Muscle of back (tissue), 11 donors: ENCODE results near the gene SLC7A10. TPM values are rescaled to one million over a fixed set of nuclear protein-coding genes. Genes with fewer than 3 reads are reported as not detected.
"Not testable (repeated sequence)": the region's sequence is repeated elsewhere in the genome, so short reads cannot be mapped to it uniquely, and the experiment has no call there.

Source experiments
- DNase-seq, 3 donors: peaks; one replicate each; pipeline versions ENCODE4 v3.0.0 to v3.0.0-alpha.2; 2013
- polyA plus RNA-seq, 10 donors: library from polyadenylated mRNA; unstranded; fragments of 120-200 nt; gene quantifications; one replicate each; pipeline ENCODE4 v1.2.1, GENCODE V29; 2013; ENCODE audit not compliant: insufficient read length in 10 of 10

Gene SLC7A10
- polyA plus RNA-seq, 10 donors, result 5.4 to 12.1 (median 7.9) TPM

- no peak for DNase-seq
Observed at GRCh38 chr19:33203529-33203928, 22.1 kb downstream of the SLC7A10 start.

DNA sequence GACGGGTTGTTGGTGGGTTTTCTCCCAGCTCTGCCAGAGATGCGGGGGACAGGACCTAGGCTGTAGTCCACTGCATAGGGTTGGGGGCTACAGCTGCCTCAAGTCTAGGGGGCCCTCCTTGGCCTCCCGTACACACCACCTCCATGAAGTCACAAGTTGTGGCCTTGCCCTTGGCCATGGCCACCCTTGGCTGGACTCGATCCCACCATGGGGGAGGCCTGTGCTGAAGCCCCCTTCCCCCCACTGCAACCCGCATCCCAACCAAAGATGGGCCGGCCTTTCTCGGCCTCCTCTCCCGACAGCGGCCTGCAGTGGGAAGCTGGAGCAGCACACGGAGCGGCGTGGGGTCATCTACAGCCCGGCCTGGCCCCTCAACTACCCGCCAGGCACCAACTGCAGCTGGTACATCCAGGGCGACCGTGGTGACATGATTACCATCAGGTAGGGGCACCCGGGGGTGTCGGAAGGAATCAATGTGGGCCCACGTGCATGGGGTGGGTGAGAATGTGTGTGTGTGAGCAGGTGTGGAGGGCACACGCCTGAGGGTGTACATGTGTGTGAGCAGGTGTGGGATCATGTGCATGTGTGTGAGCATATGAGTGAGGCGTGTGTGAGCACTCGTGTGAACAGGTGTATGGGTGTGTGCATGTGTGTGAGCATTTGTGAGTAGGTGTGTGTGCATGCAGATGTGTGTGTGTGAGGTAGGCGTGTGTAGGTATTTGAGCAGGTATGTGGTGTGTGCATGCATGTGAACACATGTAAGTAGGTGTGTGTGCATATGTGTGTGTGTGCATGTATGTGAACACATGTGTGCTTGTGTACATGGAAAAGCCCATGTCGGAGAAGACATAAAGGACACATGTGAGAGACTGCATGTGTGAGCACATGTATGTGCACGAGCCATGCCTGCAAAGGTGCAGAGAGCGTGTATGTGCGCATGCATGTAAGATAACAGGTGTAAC lies 22.8 kb downstream of the SLC7A10 start:
- DNase-seq, result no peak

- no peak for DNase-seq
Observed at GRCh38 chr19:33201886-33202545, 23.6 kb downstream of the SLC7A10 start.

DNA sequence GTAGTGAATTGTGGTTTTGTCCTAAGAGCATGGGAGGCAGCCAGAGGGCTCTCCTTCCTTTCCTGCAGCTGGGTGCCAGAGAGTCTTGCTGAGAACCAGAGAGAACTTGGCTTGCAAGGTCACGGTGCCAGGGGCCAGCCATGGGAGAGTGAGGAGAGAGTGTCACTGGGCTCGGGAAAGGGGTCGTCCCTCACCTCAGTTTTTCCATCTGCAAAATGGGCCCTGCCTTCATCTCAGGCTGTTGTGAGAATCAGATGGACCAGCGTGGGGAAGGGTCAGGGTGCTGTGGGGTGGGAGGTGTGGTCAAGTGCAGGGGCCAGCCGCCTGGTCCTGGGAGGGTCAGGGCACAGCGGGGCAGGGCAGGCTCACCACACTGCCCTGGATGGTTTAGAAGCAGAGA lies 24.2 kb downstream of the SLC7A10 start:
- no peak for DNase-seq

- DNase-seq, result no peak
Observed at GRCh38 chr19:33199441-33200265, 26.0 kb downstream of the SLC7A10 start.

DNA sequence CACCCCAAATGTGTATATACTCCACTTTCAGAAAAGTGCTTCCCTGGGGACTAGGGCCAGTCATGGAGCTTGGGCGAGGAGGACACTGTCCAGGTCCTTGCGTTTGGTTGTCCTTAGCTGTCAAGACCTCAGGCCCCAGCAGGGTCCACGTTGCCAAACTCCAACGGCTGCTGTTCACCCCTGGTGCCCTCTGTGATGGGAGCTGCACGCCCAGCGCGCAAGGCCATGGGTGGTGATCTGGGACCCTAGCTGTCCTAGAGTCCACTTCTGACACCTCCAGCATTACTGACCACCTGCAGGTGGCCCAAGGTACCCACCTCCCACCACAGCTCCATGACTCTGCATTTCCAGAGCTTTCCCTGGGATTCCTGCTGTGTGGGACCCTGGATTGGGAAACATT lies 27.5 kb downstream of the SLC7A10 start:
- DNase-seq, result no peak

GRCh38 chr19:33197591-33198000 lies 28.1 kb downstream of the SLC7A10 start:
- no peak for DNase-seq

DNA sequence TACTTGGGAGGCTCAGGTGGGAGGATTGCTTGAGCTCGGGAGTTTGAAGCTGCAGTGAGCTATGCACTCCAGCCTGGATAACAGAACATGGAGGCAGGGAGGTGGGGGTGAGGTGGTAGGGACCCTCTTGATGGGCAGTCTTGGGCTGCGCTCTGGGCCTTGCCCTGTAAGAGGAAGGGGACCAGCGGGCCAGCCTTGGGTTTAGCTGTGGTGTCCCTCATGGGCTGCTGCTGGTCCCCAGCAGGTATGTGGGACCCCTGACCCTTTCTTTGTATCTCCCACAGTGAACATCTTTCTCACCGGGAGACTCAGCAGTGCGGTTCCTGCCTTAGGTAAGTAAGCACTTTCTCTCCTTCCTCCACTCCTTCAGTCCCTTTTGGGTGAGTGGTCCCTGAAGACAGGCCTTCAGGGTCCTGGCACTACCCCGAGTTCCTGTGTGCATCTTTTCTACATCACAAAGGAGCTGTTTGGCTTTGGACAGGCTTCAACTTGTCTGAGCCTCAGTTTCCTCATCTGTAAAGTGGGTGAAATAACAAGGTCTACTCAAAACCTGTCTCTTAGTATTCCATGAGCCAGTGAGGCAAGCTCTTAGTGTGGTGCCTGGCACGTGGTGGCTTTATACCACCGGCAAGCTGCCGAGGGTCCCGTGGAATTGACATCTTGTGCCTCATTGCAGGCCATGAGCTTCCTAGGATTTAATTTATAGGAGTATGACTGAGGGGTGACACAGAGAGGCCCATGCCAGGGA lies 29.0 kb downstream of the SLC7A10 start:
- DNase-seq, result no peak

- no peak for DNase-seq
Observed at GRCh38 chr19:33195645-33196347, 29.9 kb downstream of the SLC7A10 start.

DNA sequence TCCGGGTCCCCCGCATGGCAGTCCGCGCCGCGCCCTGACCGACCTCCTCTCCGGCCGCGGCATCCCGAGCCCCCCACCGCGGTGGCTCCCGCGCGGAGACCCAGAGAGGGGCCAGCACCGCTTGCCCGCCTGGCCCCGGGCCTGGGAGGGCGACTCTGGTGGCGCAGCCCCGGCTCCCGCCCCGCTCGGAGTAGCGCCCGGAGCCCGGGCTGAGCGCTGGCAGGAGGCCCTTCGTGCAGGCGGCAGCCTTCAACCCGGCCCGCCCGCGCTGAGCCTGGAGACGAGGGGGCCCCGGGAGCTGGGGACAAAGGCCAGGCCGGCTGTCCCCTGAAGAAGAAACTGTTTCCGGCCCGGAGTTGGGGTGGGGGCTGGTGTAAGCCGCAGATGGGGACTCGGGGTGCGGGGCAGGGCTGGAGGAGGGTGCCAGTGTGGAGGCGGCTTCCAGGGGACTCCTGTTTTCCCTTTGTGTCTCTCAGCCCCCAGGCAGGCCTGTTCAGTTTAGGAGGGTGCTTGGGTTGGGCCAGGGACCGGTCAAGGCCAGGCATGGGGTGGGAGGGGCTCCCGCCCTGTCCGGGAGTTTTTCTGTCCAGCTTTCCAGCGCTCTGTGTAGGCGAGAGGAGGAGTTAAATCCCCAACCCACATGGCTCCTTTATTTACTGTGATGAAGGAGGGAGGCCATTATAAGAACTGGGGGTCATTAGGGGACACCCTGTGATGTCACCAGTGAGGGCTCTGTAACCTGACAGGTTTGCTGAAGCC lies 30.6 kb downstream of the SLC7A10 start:
- peak in 2 of 3 donors; percentile 51 to 75 for DNase-seq

DNA sequence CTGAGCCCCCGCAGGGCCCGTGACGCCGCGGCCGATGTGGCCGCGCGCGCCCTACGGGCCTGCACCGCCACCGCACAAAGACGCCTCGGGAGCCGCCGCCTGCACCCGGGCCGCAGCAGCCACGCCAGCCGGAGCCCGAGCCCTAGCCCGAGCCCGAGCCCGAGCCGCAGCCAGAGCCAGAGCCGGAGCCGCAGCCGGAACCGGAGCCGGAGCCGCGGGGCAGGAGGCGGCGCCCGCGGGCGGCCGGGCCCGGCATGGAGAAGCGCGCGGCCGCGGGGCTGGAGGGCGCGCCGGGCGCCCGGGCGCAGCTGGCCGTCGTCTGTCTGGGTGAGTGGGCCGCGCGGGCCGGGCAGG lies 31.1 kb downstream of the SLC7A10 start:
- no peak for DNase-seq

GRCh38 chr19:33193865-33194362 lies 31.7 kb downstream of the SLC7A10 start, which contains the start of gene LRP3:
TSS of gene LRP3 (plus strand) at chr19:33194330. CDS start at chr19:33194786, 456 bp downstream.
- DNase-seq, result peak in 2 of 3 donors; percentile 55 to 71

DNA sequence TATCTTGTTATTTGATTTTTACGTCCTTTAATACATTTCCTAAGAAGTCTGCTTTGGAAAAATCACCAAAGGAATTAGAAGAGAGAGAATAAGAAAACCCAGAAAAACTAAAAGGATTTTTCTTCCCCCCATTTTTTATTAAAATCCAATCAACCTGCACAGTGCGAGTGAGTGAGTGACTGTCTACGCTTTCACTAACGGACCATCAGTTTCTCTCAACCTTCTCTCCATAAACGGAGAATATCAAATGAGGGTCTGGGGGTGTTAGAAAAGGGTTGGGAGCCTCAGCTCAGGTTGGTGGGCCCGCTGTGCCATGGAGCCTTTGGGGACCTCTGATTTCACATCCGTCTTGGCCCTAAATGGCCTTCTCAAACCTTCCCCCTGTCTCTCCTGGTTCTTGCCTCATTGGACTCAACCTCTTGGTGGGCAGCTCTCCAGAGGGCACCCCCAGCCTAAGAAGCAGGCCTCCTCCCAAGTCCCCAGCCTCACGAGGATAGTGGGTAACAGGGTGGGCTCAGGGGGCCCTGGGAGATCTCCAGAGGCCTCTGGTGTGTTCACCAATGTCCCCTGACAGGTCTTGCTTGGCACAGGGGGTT lies 32.3 kb downstream of the SLC7A10 start:
- no peak for DNase-seq

GRCh38 chr19:33192010-33192409 lies 33.6 kb downstream of the SLC7A10 start:
- no peak for DNase-seq

DNA sequence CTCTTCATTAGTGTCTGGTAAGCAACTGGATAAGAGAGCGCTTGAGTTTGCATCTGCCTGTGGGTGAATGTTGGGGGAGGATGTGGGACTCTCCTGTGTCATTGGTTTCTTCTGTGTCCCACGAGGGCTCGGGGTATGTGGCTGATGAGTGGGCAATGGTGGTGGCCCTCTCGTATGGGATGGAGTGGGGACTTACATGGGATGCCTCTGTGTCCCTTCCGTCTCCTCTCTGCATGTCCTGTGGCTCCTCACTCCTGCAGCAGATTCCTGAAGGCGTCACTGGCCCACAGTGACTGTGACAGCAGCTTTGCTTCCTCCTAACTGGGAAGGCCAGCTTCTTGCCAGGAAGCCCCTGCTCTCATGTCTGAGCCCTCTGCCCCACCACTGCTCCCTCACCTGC lies 34.1 kb downstream of the SLC7A10 start:
- DNase-seq, result no peak

DNA sequence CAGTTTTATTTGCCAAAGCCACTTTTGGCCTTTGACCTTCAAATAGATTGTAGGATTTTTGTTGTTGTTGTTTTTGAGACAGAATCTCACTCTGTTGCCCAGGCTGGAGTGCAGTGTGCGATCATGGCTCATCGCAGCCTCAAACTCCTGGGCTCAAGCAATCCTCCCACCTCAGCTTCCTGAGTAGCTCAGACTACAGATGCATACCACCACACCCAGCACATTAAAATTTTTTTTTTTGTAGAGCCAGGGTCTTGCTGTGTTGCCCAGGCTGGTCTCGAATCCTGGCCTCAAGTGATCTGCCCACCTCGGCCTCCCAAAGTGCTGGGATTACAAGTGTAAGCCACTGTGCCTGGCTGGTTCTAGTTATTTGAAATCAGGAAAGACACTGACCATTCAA lies 34.6 kb downstream of the SLC7A10 start:
- not testable (repeated sequence) for DNase-seq

DNA sequence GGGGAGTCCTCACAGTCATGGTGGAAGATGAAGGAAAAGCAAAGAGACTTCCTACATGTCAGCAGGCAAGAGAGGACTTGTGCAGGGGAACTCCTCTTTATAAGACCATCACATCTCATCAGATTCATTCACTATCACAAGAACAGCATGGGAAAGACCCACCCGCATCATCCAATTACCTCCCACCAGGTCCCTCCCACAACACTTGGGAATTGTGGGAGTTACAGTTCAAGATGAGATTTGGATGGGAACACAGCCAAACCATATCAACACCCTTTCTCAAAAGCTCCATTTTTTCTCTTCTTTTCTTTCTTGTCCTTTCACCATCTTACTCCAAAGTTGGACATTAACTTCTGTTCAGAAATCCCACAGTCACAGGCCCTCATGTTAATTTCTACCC lies 36.2 kb downstream of the SLC7A10 start:
- no peak for DNase-seq

- DNase-seq, result no peak
Observed at GRCh38 chr19:33187183-33187540, 38.5 kb downstream of the SLC7A10 start.

DNA sequence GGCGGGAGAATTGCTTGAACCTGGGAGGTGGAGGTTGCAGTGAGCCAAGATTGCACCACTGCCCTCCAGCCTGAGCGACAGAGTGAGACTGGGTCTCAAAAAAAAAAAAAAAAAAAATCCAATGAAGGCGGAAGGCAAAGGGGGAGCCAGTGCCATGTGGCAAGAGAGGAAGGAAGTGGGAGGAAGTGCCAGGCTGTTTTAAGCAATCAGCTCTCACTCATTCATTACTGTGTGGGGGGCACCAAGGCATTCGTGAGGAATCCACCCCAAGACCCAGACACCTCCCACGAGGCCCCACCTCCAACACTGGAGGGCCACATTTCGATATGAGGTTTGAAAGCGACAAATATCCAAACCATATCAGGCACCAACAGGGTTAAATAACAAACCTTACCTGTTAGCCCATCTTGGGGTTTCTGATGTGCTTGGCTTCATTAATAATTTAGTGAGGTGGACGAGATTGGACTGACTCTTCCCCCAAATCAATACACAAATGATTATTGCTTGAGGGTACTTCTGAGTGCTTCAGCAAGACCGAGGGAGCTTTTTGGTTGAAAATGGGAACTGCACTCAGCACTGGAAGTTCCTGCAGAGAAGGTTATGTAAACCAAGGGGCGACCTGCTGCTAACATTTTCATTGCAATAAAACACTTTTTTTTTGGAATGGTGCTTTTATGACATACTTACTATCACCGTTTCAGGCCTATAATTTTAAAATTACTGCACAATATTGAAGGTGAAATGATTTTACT lies 39.0 kb downstream of the SLC7A10 start:
- DNase-seq, result no peak
